ENCODE data around the gene KCNJ11. TPM values are rescaled to one million over a fixed set of nuclear protein-coding genes. Genes with fewer than 3 reads are reported as not detected.
A peak's percentile ranks its signal among the peaks of the same experiment; 100 is the strongest.

The KCNJ11 gene
- total RNA-seq, 1 donor from 2014 or later, result 0.79 TPM

- no peak for DNase-seq (ENCODE audit: low read depth)
- no peak for TF ChIP-seq CTCF (IDR thresholded peaks at IDR 0.05; ENCODE audit: insufficient read depth, low read length, severe bottlenecking)
- no peak overlapping the region for H3K4me3 ChIP-seq (ENCODE audit: low read depth, low read length)
- peaks cover 2% of the 10 kb centered on the region for H3K27me3 ChIP-seq (ENCODE audit: control insufficient read depth, insufficient read depth, low read length)
- no peaks in the 10 kb centered on the region for H3K36me3 ChIP-seq (ENCODE audit: control insufficient read depth, insufficient read depth, low read length)
- peak; percentile 23 for FAIRE-seq
Observed at GRCh38 chr11:17407575-17407974, 19.1 kb upstream of the KCNJ11 start.

- Histone ChIP-seq H3K4me3 (ENCODE audit: low read depth, low read length) (no peak overlapping the region), H3K36me3 (ENCODE audit: control insufficient read depth, insufficient read depth, low read length) (no peaks in the 10 kb centered on the region), H3K27me3 (ENCODE audit: control insufficient read depth, insufficient read depth, low read length) (peaks cover 2% of the 10 kb centered on the region)
- FAIRE-seq (no peak), DNase-seq (ENCODE audit: low read depth) (no peak)
- no peak for TF ChIP-seq CTCF (IDR thresholded peaks at IDR 0.05; ENCODE audit: insufficient read depth, low read length, severe bottlenecking)
Observed at GRCh38 chr11:17406818-17407149, 18.3 kb upstream of the KCNJ11 start.

- no peak for DNase-seq (ENCODE audit: low read depth)
- TF ChIP-seq CTCF (IDR thresholded peaks at IDR 0.05; ENCODE audit: insufficient read depth, low read length, severe bottlenecking), result no peak
- Histone ChIP-seq H3K27me3 (ENCODE audit: control insufficient read depth, insufficient read depth, low read length) (peaks cover 2% of the 10 kb centered on the region), H3K4me3 (ENCODE audit: low read depth, low read length) (no peak overlapping the region), H3K36me3 (ENCODE audit: control insufficient read depth, insufficient read depth, low read length) (no peaks in the 10 kb centered on the region)
- no peak for FAIRE-seq
Observed at GRCh38 chr11:17406082-17406817, 17.8 kb upstream of the KCNJ11 start.

GRCh38 chr11:17405232-17406005 lies 17.0 kb upstream of the KCNJ11 start:
- no peak for TF ChIP-seq CTCF (IDR thresholded peaks at IDR 0.05; ENCODE audit: insufficient read depth, low read length, severe bottlenecking)
- FAIRE-seq, result no peak
- H3K36me3 ChIP-seq (ENCODE audit: control insufficient read depth, insufficient read depth, low read length), result no peaks in the 10 kb centered on the region
- DNase-seq (ENCODE audit: low read depth), result no peak
- H3K27me3 ChIP-seq (ENCODE audit: control insufficient read depth, insufficient read depth, low read length), result peaks cover 2% of the 10 kb centered on the region
- no peak overlapping the region for H3K4me3 ChIP-seq (ENCODE audit: low read depth, low read length)

GRCh38 chr11:17403980-17404759 lies 15.7 kb upstream of the KCNJ11 start:
- H3K36me3 ChIP-seq (ENCODE audit: control insufficient read depth, insufficient read depth, low read length), result no peaks in the 10 kb centered on the region
- no peak for FAIRE-seq
- DNase-seq (ENCODE audit: low read depth), result no peak

More at GRCh38 chr11:17403980-17404759, 15.7 kb upstream of the KCNJ11 start:
- Histone ChIP-seq H3K4me3 (ENCODE audit: low read depth, low read length) (no peak overlapping the region), H3K27me3 (ENCODE audit: control insufficient read depth, insufficient read depth, low read length) (peaks cover 2% of the 10 kb centered on the region)
- no peak for TF ChIP-seq CTCF (IDR thresholded peaks at IDR 0.05; ENCODE audit: insufficient read depth, low read length, severe bottlenecking)
